HT1080 (cell line): ENCODE data around the gene KLHL42. TPM values are rescaled to one million over a fixed set of nuclear protein-coding genes. Genes with fewer than 3 reads are reported as not detected.

Source experiments
- DNase-seq: peaks from one replicate; pipeline ENCODE4 v3.0.0-alpha.2; 2015; ENCODE audit warnings: low read depth
- total RNA-seq: library from RNA; depleted of rRNA; stranded (reverse); fragments of >200 nt; shearing (Covaris generic); gene quantifications from 2 replicates; pipeline ENCODE4 v1.2.3, GENCODE V29; 2014

The KLHL42 gene
- total RNA-seq, 1 experiment from 2014 or later, result 48.3 TPM

GRCh38 chr12:27780612-27781408 lies 777 bp downstream of the KLHL42 start:
- DNase-seq, result peak; percentile 58

GRCh38 chr12:27781680-27782079 lies 1.6 kb downstream of the KLHL42 start:
- peak; percentile 36 for DNase-seq

DNA sequence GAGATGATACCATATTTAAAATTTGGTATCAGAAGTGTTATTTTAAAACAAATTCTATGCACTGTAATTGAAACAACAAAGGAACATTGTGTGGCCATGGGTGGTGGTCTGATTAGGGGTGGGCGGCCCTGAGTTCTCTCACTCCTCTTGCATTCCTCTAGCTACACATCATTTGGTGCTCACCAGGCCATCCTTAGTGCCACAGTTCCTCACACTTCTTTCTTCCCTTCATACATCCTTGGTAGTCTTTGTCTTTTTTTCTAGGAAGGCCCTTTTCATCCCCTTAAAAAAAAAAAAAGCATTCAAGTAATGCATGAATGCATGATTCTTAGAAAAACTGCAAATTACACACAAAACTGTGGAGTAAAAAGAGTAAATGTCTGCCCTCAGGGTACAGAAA lies 2.4 kb downstream of the KLHL42 start:
- DNase-seq, result no peak

GRCh38 chr12:27785882-27786570 lies 6.0 kb downstream of the KLHL42 start:
- DNase-seq, result peak; percentile 81

DNA sequence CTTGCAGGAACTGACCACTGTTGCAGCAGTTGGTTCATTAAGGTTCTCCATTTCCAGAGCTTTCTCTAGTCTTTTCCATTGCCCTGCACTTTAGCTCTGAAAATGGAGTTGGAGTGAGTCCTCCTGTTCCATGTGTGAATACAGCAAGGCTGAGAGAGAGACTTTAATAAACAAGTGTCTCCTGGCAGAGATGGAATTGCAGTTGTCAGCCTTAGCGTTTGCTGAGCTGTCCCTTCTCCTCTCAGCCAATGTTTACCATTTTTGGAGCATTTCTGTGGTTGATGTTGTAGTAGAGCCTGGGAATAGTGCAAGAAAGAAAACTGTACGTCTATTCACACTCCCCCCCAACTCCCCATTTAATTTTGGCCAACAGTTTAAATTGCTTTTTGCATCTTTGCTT lies 7.5 kb downstream of the KLHL42 start:
- no peak for DNase-seq

DNA sequence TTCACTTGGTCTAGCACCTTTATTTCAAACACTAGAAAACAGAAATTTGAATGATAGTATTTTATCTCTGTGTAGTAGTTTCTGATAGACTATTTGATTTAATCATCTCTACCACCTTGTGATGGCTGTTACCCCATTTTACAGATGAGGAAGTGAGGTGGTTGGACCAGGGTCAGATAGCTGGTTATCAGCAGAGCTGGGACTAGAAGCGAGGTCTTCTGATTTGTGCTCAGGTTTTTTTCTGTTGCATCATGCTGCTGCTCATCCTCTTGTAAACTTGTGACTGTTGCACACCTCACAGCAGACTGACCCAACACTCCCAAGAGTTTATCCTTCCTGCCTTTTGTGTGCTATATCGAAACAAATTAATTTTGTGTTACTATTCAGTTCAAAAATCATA lies 10.1 kb downstream of the KLHL42 start:
- no peak for DNase-seq

- DNase-seq, result no peak
Observed at GRCh38 chr12:27794818-27795584, 15.0 kb downstream of the KLHL42 start.

- DNase-seq, result no peak
Observed at GRCh38 chr12:27796128-27796527, 16.1 kb downstream of the KLHL42 start.

DNA sequence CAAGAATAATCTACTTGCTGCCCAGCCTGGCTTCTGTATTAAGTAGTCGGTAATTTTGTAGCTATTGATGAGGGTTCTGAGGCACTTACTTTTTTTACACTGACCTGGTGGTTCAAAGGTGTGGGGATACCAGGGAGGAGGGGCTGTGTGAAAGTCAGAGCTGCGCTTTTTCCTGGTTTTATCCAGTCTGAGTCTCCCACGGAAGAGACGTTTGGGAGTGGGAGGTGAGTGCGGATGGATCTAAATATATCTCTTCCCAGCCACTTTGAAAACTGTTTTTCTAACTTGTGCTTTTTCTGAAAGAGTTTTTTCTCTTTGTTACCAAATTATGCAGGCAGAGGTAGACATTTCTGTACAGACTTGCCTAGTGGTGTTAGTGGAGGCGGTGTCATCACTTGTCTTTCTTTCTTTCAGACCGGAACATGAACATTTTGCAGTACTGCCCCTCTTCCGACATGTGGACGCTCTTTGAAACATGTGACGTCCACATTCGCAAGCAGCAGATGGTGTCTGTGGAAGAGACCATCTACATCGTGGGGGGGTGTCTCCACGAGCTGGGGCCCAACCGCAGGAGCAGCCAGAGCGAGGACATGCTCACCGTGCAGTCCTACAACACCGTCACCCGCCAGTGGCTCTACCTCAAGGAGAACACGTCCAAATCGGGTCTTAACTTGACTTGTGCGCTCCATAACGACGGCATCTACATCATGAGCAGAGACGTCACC lies 17.4 kb downstream of the KLHL42 start:
- DNase-seq, result no peak

- DNase-seq, result no peak
Observed at GRCh38 chr12:27800819-27801218, 20.8 kb downstream of the KLHL42 start.

DNA sequence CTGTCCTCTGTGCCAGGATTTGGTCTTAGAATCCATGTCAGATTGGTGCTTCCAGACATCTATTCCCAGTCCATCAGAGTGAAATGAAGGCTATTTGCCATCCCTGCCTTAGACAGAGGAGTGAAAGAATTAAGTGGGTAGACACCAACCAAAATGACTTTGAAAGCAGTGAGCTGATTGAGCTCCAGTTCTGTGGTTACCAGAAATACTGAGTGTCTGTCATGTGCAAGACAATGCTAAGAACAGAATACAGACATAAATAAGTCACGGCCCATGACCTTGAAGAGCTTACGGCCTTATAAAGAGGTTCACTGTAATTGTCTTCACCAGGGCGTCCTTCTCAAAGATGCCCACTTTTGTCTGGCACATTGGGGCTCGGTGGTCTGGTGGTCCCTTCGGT lies 21.6 kb downstream of the KLHL42 start:
- no peak for DNase-seq

- DNase-seq, result no peak
Observed at GRCh38 chr12:27802511-27802910, 22.5 kb downstream of the KLHL42 start.

- DNase-seq, result no peak
Observed at GRCh38 chr12:27802936-27803335, 22.9 kb downstream of the KLHL42 start.

DNA sequence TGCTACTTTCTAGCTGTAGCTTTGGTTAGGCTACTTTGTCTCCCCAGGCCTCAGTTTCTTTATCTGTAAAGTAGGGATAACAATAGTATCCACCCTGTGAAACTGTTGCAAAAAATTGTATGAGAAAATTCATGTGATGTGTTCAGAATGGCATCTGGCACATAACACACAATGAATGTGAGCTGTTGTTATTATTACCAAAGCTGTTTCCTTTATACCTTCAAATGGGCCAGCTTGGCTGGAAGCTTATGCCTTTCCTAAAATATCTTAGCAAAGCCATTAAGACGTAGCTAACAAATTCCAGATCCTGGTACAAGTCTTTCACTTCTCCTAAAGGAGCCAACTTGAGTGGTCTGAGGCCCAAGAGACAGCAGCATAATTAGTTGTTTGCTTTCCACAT lies 25.2 kb downstream of the KLHL42 start:
- no peak for DNase-seq

GRCh38 chr12:27806259-27806658 lies 26.2 kb downstream of the KLHL42 start:
- no peak for DNase-seq

DNA sequence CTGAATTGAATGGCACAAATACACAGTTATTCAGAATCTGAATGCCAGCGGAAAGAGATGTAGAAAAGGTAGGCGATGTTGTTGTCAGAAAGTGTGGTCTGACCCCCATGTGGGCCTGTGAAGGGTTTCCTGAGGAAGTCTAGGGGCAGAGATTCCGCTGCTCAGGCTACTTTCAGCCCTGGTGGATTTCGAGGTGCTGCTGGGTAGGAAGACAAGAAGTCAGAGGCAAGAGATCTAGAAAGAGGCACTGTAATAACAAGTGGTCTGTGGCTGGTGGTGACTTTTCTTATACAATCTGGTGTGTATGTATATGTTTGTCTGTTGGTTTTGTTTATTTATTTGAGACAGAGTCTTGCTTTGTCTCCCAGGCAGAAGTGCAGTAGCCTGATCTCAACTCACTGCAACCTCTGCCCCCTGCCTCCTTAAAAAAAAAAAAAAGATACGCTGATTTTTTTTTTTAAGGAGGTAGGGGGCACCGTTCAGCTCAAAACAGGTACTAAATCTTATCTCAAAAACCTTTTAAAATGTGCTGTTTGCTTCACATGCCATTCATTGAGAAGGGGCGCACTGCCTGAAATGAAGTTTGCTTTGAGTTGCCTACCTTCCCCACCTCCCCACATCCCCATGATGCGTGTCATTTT lies 27.1 kb downstream of the KLHL42 start:
- no peak for DNase-seq

- no peak for DNase-seq
Observed at GRCh38 chr12:27808841-27809240, 28.8 kb downstream of the KLHL42 start.

DNA sequence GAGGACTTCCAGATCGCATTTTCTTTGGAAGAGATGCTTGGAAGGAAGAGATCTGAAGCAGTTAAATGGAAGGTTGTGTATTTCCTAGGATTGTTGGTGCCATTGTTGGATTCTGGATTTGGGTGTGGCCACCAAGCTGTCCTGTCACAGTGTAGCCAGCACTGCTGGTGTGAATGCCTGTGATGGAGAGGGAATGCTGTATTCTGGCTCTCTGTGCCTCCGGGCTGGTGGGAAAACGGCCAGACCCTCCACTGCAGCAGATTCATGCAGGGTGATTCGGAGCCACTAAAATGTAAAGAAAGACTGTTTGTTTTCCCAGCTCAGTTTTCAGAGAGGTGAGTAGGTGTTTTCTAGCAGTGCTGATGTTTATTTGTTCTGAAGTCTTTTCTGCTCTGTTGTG lies 30.7 kb downstream of the KLHL42 start:
- no peak for DNase-seq

- no peak for DNase-seq
Observed at GRCh38 chr12:27812502-27812901, 32.5 kb downstream of the KLHL42 start.

DNA sequence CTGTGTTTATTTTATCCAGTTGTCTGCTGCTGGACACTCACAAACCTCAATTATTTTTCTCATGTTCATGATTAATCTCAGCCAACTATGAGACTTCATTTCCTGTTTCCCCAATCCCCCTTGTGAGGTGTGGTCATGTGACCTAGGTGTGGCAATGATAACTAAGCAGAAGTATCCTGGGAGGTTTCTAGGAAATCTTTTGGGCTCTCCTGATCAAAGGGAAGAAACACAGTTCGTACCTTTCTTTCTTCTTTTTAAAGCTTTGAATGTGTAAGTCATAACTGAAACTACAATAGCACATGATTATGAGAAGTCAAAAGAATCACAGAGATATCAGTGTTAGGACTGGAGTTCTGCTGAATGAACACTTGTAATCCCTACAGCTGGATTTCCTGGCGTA lies 34.4 kb downstream of the KLHL42 start:
- peak; percentile 54 for DNase-seq
